ENCODE data around the gene ERBB4.
"Not testable (repeated sequence)": the region's sequence is repeated elsewhere in the genome, so short reads cannot be mapped to it uniquely, and the experiment has no call there.

Gene ERBB4

GRCh38 chr2:212037062-212037461 lies 501.5 kb downstream of the ERBB4 start:
- no peak for DNase-seq

GRCh38 chr2:212034841-212035585 lies 503.6 kb downstream of the ERBB4 start:
- DNase-seq: no peak

- DNase-seq: no peak
Observed at GRCh38 chr2:212033888-212034287, 504.7 kb downstream of the ERBB4 start.

- no peak for DNase-seq
Observed at GRCh38 chr2:212032536-212033219, 505.9 kb downstream of the ERBB4 start.

GRCh38 chr2:212032032-212032431 lies 506.6 kb downstream of the ERBB4 start:
- DNase-seq: no peak

- DNase-seq: no peak
Observed at GRCh38 chr2:212030709-212031108, 507.9 kb downstream of the ERBB4 start.

GRCh38 chr2:212028798-212029394 lies 509.7 kb downstream of the ERBB4 start:
- no peak for DNase-seq

GRCh38 chr2:212027681-212028628 lies 510.6 kb downstream of the ERBB4 start:
- no peak for DNase-seq

GRCh38 chr2:212024040-212024439 lies 514.6 kb downstream of the ERBB4 start:
- DNase-seq: no peak

GRCh38 chr2:212022966-212023365 lies 515.6 kb downstream of the ERBB4 start:
- DNase-seq: no peak

- DNase-seq: no peak
Observed at GRCh38 chr2:212021947-212022346, 516.7 kb downstream of the ERBB4 start.

GRCh38 chr2:212015588-212015987 lies 523.0 kb downstream of the ERBB4 start:
- DNase-seq: no peak

- DNase-seq: no peak
Observed at GRCh38 chr2:212013626-212014025, 525.0 kb downstream of the ERBB4 start.

- DNase-seq: not testable (repeated sequence)
Observed at GRCh38 chr2:212010305-212010704, 528.3 kb downstream of the ERBB4 start.

GRCh38 chr2:212007972-212008371 lies 530.6 kb downstream of the ERBB4 start:
- DNase-seq: no peak

- DNase-seq: no peak
Observed at GRCh38 chr2:212005085-212005671, 533.4 kb downstream of the ERBB4 start.

GRCh38 chr2:212001325-212001724 lies 537.3 kb downstream of the ERBB4 start:
- no peak for DNase-seq

- DNase-seq: no peak
Observed at GRCh38 chr2:211996857-211997256, 541.7 kb downstream of the ERBB4 start.

- DNase-seq: no peak
Observed at GRCh38 chr2:211994806-211995205, 543.8 kb downstream of the ERBB4 start.

GRCh38 chr2:211990335-211990734 lies 548.3 kb downstream of the ERBB4 start:
- no peak for DNase-seq

- no peak for DNase-seq
Observed at GRCh38 chr2:211986313-211986712, 552.3 kb downstream of the ERBB4 start.

- no peak for DNase-seq
Observed at GRCh38 chr2:211985393-211985792, 553.2 kb downstream of the ERBB4 start.

- no peak for DNase-seq
Observed at GRCh38 chr2:211982162-211982561, 556.4 kb downstream of the ERBB4 start.

All from NCI-H1417 treated with DMSO at 0.1 percent for 48 hours (cell line).